NCI-H2196 (cell line): ENCODE measurements around the gene HECTD4.
A peak's percentile ranks its signal among the peaks of the same experiment; 100 is the strongest.

Experiments used
- DNase-seq: peaks from one replicate; lab custom pipeline; 2025; ENCODE audit not compliant: unreplicated experiment; lab: John Stamatoyannopoulos, UW

Gene HECTD4

DNA sequence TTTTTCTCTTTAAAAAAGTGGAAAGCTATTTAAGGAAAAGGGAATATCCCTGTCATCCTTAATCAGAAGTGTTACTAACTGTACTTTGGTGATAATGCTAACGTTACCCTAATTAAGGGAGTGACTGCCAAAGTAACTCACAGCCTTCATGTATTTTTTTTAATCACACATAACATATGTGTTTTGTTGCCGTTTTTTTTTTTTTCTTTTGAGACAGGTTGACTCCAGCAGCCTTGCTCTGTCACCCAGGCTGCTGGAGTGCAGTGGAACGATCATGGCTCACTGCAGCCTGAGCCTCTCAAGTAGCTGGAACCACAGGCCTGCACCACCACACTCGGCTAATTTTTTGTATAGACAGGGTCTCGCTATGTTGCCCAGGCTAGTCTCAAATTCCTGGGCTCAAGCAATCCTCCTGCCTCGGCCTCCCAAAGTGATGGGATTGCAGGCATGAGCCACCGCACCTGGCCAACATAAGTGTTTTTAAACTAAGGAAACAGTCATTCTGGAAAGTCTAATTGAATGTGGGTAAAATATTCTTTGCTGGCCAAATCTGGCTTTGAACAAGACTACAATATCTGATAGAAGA, 56.5 kb downstream of the HECTD4 start:
- DNase-seq, result no peak

DNA sequence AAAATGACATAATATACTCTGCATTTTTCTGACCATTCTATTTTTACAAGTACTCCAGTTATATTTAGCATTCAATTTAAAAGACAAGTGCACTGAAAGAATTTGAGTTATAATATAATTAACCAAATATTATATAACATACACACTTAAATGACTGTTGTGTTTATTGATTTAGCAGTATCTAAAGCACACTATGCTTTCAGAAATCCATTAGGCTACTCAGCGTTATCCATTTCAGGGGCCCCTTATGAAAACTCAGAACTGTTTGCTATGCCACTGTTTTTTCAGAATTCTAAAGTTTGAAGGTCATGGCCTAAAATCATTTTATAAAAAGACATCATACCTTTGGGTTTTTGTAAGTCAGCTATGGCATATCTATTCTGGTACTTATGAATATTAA, 57.1 kb downstream of the HECTD4 start:
- DNase-seq, result no peak

DNA sequence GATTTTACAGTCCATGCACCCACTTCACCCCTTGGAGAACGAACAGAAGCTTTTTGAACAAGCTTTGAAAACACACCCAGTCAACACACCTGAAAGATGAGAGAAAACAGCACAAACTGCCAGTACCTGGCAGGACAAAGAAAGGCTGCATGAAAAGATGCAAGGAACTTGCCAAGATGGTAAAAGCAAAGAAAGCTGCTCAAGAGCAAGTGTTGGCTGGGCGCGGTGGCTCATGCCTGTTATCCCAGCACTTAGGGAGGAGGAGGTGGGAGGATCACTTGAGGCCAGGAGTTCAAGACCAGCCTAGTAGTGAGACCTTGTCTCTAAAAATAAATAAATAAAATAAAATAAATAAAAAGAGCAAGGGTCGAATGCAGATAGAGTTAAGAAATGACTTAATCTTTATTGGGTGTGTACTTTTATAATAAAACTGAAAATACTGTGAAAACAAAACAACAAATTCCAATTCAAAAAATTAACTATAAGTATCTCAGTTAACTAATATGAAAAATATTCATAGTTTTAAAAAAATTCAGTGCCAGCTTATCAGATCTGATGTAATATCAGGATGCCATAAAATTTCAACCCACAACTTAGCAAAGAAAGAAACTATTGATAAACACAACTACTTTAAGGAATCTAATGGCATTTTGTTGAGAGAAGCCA, 59.2 kb downstream of the HECTD4 start:
- DNase-seq, result no peak

DNA sequence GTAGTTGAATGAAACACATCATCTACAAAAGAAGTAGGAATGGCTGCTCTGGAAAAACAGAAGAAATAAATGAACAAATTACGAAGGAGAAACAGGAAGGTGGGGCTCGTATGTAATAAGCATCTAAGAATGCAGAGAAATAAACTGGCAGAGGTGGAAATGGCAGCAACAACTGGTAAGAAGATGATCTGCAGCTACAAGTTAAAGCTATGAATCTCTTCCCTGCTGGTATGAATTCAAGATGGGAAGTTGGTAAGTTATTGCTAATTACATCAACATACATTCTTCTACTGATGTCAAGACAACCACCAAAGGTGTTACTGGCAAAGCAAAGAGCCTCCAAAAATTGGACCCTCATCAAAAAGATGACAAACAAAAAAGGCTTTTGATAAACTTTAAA, 59.8 kb downstream of the HECTD4 start:
- DNase-seq, result no peak

DNA sequence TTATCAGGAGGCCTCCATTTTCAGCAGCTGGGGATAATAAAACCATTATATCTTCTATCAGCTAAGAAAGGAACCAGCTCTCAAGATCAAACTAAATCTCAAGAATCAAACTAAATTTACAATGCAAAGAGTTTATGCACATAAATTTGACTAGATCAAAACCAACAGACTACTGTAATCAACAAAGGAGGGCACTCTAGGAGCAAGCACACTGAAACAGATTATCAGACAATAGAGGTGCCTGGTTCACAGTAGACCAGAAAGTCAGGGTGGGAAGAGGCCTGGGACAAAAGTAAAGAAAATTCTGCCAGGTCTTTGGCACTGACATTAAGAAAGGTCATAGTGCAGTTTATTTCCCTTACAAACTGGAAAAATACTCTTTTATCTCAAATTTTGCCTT, 61.0 kb downstream of the HECTD4 start:
- no peak for DNase-seq

DNA sequence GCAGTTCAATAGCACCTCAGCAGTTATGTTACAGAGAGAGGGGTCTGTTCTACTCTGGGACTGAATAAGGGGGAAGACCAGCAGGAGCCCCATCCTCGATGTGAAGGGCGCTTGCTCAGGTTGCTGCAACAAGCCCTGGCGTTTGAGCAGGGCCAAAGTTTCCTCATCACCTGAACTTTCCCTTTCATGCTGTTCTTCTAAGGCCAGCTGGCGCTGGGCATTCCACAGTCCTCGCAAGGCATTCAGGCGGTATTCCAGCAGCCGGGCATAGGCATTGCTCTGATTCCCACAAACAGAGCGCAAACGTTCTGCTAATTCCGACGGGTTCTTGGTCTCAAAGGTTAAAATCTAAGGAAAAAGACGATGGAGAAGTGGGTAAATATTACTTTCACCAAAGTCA, 62.8 kb downstream of the HECTD4 start:
- no peak for DNase-seq

DNA sequence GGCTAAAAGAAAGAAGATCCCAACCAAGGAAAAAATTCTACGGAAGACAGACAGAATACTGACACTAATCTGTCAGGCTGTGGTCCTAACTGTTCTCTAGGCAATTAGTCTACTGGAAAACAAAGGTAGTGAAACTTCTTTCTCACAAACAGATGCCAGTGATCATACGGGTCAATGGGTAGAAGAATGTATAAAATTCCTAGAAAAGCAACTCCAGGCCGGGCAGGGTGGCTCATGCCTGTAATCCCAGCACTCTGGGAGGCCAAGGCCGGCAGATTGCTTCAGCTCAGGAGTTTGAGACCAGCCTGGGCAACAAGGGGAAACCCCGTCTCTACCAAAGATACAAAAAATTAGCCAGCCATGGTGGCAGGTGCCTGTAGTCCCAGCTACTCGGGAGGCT, 64.8 kb downstream of the HECTD4 start:
- no peak for DNase-seq

DNA sequence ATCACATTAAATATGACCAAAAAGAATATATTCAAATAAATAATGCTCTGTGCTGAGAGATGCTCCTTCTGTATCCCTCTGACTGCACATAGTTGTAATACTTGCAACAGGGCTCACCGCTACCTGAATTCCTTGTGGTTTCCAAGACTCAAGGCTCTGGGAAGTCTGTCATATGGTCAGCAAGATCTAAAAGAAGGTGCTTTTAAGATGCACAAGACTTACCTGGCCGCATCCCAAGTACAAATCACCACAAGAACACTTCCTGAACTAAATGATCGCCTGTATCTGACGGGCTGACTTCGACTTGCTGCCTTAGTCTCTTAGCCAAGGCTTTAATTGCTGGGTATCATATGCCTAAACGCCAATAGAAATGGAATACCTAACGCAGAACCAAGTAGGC, 67.2 kb downstream of the HECTD4 start:
- peak; percentile 18 for DNase-seq

DNA sequence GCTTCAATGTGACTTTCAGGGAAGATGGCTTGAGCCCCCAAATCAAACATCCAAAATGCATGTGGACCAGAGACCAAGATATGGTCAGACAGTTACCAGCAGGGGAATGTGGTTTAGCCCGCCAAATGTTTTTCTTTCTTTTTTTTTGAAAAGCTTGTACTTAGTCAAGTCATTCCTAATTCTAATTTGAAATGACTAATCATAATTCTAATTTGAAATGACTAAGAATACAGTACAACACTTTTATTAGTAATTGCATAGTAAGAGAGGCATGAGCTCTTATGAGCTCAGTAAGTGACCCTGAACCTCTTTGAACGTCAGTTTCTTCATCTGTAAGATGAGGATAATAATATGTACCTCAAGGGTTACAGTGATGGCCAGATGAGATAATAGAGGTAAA, 72.4 kb downstream of the HECTD4 start:
- no peak for DNase-seq

DNA sequence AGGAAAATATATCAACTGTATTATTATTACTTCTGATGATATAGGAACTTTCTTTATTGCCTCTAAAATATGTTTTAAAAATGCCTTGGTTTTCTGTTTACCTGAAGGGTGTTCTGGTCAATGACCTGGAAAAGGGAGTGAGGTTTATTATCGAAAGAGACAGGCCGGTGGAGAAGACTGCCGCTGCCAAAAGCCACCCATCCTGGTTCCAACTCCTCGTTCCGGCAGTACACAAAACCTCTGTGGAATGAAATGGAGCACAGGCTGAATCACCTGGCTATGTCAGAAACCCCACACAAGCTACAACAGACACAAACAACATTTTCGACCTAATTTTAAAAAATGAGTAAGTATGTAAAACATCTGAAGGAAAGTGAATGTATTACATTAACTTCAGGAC, 73.6 kb downstream of the HECTD4 start:
- DNase-seq, result no peak

DNA sequence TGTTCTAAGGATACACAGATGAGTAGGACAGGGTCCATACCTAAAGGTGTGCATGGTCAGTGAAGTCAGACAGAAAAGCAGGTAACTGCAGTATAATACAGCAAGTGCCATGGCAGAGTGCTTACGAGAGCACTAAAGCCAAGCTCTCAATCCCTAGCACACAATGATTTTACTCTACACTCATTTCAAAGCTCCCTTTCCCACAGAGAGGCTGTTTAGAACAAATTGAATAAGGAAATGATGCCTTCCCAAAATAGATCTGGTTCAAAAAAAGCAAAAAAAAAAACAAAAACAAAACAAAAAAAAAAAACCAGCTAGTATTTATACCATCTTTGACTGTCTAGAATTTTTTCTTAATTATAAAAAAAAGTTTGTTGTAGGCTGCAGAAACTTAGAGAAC, 74.1 kb downstream of the HECTD4 start:
- no peak for DNase-seq

DNA sequence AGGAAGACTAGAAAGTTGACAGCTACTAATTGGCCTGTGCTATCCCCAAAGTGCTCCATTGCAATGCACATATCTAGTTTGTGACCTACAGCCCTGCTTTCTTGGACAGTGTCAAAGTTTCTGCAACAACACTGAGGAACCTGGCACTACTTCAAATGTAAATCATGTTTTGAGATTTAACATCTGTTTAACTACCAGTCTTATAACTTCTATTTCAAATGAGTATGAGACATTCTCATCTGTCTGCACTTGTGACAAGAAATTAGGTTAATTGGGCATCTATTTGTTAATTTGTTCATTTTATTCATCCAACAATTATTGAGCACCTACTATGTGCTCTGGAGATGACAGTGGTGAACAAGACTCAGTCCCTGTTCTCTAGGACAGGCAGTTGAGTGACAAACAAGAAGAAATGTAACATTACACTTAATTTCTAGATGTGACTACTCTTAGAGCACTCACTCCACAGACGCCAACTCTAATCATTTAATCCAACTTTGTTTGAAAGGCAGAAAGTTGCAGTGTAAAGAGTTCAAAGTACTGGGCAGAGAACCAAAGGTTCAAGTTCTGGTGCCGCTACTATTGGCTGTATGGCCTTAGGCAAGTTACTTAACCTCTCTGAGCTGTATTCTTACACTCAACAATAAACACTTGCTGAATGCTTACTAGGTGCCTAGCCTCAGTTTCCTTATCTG, 74.8 kb downstream of the HECTD4 start:
- no peak for DNase-seq

DNA sequence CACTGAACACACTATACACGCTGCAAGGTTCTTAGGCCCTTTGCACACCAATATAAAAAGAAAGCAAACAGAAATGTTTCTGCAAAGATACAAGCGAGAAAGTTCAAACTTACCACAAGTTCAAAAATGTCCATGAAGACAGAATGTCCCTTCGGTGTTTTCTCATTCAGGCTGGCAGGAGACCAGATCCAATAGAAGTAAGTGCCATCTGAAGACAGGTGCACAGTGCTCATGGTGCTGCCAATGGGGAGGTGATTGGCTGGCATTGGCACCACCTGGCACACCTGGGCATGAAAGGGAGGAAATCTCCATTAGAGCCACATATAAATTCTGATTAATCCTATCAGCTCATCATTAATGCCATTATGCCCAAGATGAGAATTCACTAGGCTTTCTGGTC, 76.3 kb downstream of the HECTD4 start:
- peak; percentile 38 for DNase-seq

DNA sequence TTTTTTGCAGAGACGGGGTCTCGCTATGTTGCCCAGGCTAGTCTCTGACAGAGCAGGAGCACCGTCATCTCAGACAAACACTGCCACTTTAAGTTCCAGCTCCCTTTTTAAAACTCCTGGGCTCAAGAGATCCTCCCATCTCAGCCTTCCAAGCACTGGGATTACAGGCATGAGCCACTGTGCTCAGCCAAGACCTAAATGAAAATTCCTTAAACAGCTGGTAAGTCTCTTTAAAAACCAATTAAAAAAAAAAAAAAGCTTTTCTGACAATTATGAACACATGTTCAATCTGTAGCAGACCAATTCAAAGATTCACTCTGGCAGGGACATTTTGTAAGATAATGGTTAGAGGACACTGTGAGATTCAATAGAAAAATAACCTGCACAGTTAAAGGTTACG, 77.8 kb downstream of the HECTD4 start:
- no peak for DNase-seq

DNA sequence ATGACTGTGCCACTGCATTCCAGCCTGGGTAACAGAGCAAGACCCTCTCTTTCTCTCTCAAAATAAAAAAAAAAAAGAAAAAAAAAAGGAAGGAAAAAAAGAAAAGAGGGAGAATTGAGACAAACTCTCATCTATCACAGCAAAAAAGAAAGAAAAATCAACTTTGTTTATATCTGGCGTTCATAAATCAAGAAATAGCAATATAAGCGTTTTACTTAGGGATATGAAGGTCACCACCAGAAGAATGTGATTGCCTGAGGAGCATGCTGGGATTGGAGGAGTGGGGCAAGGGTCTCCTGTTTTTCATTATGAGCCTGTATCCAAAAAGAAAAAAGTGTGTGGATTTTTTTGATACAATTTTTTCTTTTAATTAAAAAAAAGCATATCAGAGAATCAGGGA, 78.4 kb downstream of the HECTD4 start:
- no peak for DNase-seq

DNA sequence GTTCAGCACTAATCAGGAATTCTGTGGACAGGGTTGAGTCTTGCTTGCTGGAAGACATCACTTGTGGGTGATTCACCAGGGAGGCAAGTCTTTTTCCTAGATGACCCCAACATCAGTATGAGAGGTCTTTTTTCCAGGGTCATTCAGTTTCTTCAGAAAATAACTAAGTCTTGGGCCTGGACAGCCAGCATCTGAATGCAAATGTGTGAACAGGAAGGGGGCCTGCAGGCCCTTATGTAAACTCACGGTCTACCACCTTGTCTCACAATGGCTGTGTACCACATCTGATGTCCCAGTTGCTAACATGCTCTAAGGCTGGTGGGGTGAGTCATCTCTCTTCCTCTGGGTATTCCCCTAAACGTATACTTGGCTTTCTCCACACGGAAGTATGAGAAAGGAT, 79.2 kb downstream of the HECTD4 start:
- DNase-seq, result no peak

DNA sequence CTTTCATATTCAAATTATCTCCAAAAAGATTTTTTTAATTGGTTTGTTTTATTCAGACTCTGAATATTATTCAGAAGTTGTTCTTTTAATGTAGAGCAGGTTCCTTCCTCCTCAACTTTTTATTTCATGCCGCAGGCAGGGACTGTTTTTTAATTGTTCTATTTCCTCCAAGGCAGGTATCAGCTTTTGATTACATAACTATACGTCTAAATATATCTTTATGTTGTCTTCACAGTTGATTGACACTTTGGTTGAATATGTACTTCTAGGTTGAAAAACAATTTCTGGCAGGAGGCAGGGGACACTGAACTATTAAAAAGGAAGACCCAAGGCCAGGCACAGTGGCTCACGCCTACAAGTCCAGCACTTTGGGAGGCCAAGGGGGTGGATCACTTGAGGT, 82.5 kb downstream of the HECTD4 start:
- no peak for DNase-seq

DNA sequence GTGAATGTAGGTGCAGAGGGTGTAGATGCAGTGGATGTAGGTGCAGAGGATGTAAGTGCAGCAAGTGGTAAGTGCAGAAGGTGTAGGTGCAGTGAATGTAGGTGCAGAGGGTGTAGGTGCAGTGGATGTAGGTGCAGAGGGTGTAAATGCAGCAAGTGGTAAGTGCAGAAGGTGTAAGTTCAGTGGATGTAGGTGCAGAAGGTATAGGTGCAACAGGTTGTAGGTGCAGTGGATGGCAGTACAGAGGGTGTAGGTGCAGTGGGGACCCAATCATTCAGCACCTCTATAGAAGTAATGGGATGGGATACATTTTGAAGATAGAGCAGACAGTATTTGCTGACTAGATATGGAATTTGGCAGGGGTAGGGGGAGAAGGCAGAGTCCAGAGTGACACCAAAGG, 85.0 kb downstream of the HECTD4 start:
- DNase-seq, result no peak

DNA sequence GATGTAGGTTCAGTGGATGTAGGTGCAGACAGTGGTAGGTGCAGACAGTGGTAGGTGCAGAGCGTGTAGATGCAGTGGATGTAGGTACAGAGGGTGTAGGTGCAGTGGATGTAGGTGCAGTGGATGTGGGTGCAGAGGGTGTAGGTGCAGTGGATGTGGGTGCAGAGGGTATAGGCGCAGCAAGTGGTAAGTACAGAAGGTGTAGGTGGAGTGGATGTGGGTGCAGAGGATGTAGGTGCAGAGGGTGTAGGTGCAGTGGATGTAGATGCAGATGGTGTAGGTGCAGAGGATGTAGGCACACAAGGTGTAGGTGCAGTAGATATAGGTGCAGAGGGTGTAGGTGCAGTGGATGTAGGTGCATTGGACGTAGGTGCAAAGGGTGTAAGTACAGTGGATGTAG, 86.0 kb downstream of the HECTD4 start:
- DNase-seq, result no peak

DNA sequence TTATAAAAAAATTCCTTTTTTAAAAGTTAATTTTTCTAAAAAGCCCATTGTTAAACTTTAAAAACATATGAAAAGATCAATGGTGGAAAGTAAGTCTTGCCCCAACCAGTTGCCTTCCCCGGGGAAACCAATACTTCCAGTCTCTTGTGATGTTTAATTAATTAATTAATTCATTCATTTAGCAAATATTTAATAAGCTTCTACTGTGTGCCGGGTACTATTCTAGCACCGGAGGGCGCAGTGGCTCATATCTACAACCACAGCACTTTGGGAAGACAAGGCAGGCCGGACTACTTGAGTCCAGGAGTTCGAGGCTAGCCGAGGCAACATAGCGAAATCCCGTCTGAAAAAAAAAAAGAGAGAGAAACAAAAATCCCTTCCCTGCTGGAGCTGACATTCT, 87.4 kb downstream of the HECTD4 start:
- DNase-seq, result no peak

DNA sequence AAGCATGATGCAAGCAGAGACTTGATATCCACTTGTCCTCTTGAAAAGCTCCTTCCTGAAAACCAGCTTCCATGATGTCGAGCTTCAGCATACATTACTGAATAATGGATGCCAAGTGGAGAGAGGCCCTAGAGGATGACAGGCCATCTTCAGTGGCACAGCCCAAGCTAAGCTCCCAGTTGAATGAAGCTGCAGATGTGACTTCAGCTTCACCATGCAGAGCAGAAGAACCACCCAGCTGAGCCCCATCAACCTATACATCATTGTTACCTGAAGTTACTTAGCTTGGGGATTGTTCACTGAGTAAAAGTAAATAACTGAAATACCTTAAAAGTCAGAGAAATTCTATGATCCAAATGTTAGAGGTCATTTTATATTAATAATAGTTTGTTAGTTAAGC, 93.6 kb downstream of the HECTD4 start:
- DNase-seq, result no peak

DNA sequence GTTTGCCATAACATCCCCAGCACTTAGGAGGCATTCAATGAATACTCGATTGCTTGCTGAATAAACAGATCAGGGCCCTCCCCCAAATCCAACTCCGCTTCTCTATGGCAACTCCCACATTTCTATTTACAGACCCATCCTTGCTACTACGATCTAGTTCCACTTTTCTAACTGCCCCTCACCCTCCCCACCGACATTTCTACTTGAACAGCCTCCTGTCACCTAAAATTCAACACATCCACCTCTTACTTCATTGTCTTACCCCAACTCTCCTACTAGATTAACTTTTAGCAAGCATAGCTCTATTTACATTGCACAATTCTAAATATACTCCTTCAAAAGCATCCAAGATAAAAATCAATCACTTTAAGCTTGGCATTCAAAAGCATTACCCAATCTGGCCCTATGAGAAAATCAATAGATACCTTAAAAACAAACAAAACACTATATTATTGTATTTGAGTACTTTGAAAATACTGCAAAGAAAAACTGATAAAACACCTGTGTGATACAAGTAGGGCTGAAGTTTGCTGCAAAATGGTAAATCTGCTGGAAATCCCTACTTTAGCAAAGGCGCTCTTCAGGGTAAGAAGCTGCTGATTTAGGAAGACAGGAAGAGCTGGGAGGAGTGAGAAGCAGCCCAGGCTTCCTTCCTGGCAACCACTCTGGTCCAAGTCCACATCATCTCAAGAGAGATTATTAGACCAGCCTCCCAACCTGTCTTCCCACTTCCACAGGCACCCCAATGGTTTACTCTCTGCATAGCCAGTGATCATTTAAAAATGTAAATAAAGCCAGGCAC, 96.4 kb downstream of the HECTD4 start:
- DNase-seq, result peak; percentile 41
